ENCODE results near the gene TUBB4B. TPM values are rescaled to one million over a fixed set of nuclear protein-coding genes. Genes with fewer than 3 reads are reported as not detected.

The TUBB4B gene
- total RNA-seq, 4 donors from 2014 or later = 317 to 604 (median 408) TPM

DNA sequence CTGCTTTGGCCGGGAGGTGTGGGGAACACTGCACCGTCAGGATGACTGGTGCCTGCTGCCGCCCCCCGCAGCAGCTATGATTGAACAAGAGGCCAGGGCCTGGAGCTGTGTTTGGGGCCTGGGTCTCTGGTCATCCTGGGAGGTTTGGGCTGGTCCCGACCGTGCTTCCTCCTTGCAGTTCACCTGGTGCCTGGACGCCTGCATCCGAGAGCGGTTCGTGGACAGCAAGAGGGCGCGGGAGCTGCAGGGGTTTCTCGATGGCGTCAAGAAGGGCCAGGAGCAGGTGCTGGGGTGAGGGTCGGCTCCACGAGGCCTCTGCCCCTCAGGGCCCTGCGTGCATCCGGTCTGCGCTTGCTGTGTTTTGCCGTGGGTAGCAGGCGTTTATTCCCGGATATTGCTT lies 23.0 kb downstream of the TUBB4B start:
- 92 to 94% methylated on average over 18 to 22 of the region's 22 CpGs for WGBS, 2 donors
- intact Hi-C loops (cut with DNase I; ENCODE audit: low total_unique reads) = no loop called here

DNA sequence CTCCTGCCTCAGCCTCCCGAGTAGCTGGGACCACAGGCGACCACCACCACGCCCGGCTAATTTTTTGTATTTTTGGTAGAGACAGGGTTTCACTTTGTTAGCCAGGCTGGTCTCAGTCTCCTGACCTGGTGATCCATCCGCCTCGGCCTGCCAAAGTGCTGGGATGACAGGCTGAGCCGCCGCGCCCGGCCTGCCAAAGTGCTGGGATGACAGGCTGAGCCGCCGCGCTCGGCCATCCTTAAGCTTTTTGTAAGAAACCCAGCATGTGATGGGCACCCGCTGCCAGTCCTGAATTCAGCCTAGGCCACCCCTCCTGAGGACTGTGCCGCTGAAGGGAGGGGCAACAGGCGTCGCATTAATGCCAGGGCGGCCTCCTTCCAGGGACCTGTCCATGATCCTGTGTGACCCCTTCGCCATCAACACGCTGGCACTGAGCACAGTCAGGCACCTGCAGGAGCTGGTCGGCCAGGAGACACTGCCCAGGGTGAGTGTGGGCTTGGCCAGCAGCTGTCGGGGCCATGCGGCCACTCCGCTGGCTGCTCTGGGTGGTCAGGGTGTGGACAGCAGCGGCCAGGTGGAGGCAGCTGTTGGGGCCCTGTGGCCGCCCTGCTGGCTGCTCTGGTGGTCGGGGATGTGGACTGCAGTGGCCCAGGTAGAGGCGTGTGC lies 24.5 kb downstream of the TUBB4B start:
- H3K4me3 ChIP-seq (ENCODE audit: low read depth, poor library complexity, severe bottlenecking) = no peak overlapping the region
- DNase-seq (ENCODE audit: low spot score in 2 of 2) = no peak
- intact Hi-C loops (cut with DNase I; ENCODE audit: low total_unique reads) = no loop called here
- WGBS, 2 donors = 92 to 93% methylated on average over 23 to 29 of the region's 29 CpGs
- no peak for TF ChIP-seq POLR2A (IDR thresholded peaks at IDR 0.05)
- TF ChIP-seq, protein P1, sequence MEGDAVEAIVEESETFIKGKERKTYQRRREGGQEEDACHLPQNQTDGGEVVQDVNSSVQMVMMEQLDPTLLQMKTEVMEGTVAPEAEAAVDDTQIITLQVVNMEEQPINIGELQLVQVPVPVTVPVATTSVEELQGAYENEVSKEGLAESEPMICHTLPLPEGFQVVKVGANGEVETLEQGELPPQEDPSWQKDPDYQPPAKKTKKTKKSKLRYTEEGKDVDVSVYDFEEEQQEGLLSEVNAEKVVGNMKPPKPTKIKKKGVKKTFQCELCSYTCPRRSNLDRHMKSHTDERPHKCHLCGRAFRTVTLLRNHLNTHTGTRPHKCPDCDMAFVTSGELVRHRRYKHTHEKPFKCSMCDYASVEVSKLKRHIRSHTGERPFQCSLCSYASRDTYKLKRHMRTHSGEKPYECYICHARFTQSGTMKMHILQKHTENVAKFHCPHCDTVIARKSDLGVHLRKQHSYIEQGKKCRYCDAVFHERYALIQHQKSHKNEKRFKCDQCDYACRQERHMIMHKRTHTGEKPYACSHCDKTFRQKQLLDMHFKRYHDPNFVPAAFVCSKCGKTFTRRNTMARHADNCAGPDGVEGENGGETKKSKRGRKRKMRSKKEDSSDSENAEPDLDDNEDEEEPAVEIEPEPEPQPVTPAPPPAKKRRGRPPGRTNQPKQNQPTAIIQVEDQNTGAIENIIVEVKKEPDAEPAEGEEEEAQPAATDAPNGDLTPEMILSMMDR (IDR thresholded peaks at IDR 0.05) = no peak

More for the DNA sequence above, 23.0 kb downstream of the TUBB4B start:
- no peak for DNase-seq (ENCODE audit: low spot score in 2 of 2)
- H3K4me3 ChIP-seq (ENCODE audit: low read depth, poor library complexity, severe bottlenecking) = no peak overlapping the region
- TF ChIP-seq POLR2A (IDR thresholded peaks at IDR 0.05) = no peak

DNA sequence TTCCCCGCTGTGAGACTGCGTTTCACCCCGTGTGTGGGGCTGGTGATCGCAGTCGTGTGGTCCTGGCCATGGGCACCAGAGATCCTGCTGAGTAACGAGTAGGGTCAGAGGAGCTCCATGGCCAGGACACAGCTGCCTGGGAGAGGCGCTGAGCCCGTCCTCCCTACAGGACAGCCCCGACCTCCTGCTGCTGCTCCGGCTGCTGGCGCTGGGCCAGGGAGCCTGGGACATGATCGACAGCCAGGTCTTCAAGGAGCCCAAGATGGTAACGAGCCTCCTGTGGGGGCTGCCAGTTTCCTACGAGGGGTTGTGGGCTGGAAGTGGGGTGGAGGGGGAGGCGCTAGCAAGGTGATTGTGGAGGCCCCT lies 25.1 kb downstream of the TUBB4B start:
- WGBS, 2 donors = 86 to 87% methylated on average over 9 to 15 of the region's 15 CpGs
- intact Hi-C loops (cut with DNase I; ENCODE audit: low total_unique reads) = no loop called here
- no peak for DNase-seq (ENCODE audit: low spot score in 2 of 2)
- no peak for TF ChIP-seq POLR2A (IDR thresholded peaks at IDR 0.05)
- TF ChIP-seq, protein P1 (IDR thresholded peaks at IDR 0.05) = no peak
- no peak overlapping the region for H3K4me3 ChIP-seq (ENCODE audit: low read depth, poor library complexity, severe bottlenecking)

GRCh38 chr9:137266585-137267453 lies 25.7 kb downstream of the TUBB4B start:
- DNase-seq (ENCODE audit: low spot score in 2 of 2) = no peak
- intact Hi-C loops (cut with DNase I; ENCODE audit: low total_unique reads) = no loop called here
- TF ChIP-seq, protein P1 (IDR thresholded peaks at IDR 0.05) = no peak
- no peak for TF ChIP-seq POLR2A (IDR thresholded peaks at IDR 0.05)
- H3K4me3 ChIP-seq (ENCODE audit: low read depth, poor library complexity, severe bottlenecking) = no peak overlapping the region
- 86 to 88% methylated on average over 31 to 34 of the region's 34 CpGs for WGBS, 2 donors

DNA sequence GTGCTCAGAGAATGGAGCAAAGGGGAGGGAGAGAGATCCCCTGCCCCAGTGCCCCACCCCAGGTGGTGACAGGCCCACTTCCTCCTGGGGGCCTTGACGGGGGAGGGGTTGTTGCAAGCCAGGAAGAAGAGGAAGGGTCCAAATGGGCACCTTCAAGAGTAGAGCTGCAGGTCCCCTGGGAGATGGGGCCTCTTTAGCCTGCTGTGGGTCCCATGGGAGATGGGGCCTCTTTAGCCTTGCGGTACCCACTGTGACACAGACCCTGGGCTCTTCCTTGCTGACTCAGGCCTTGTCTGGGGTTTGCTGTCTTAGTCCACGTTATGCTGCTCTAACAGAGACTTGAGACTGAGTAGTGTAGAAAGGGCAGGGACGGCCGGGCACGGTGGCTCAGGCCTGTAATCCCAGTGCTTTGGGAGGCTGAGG lies 26.9 kb downstream of the TUBB4B start:
- DNase-seq (ENCODE audit: low spot score in 2 of 2) = no peak
- intact Hi-C loops (cut with DNase I; ENCODE audit: low total_unique reads) = no loop called here
- H3K4me3 ChIP-seq (ENCODE audit: low read depth, poor library complexity, severe bottlenecking) = no peak overlapping the region
- 88 to 95% methylated on average over 6 of the region's 6 CpGs for WGBS, 2 donors
- no peak for TF ChIP-seq POLR2A (IDR thresholded peaks at IDR 0.05)
- TF ChIP-seq, protein P1 (IDR thresholded peaks at IDR 0.05) = no peak

DNA sequence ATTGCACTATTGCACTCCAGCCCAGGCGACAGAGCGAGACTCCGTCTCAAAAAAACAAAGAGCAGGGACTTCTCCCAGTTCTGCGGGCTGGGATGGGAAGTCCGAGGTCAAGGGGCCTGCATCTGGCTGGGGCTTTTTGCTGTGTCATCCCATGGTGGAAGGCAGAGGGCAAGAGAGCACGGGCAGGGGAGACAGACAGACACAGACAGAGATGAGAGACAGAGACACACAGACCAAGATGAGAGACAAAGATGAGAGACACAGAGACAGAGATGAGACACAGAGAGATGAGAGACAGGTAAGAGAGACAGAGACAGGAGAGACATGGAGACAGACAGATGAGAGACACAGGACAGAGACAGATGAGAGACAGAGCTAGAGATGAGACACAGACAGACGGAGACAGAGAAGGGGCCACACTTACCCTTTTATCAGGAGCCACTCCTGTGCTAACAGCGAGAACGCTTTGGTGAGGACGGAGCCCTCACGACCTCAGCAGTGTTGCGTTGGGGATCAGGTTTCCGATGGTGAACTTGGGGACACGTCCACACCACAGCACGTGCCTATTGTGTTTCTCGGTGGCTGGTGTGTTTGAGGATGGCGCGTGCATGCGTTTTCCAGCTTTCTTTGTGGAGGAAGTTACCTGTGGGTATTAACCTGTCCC lies 27.6 kb downstream of the TUBB4B start:
- intact Hi-C loops (cut with DNase I; ENCODE audit: low total_unique reads) = no loop called here
- no peak for DNase-seq (ENCODE audit: low spot score in 2 of 2)
- no peak overlapping the region for H3K4me3 ChIP-seq (ENCODE audit: low read depth, poor library complexity, severe bottlenecking)
- WGBS, 2 donors = 78 to 79% methylated on average over 17 to 19 of the region's 19 CpGs
- no peak for TF ChIP-seq POLR2A (IDR thresholded peaks at IDR 0.05)
- TF ChIP-seq, protein P1 (IDR thresholded peaks at IDR 0.05) = no peak

Measured in lower leg skin (tissue), 4 donors.